ENCODE data around the gene ITGA6.

ITGA6 gene

DNA sequence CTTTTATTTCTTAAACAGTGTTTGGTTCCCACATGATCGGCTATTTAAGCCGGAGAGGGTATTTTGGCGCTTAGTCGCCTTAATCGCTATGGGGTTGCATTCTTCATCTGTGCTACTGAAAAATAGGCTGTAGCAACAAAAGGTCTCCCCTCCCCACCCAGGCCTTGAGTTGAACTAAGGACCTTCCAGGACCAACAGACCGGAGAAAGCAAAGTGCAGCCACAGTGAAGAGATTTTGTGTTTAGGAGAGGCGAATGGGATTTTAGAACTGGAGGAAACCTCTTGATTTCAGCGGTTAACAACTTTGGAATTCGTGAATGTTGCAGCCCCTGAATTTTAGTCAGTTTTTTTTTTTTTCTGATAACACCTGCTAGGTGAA lies 1.4 kb downstream of the ITGA6 start:
- TF ChIP-seq POLR2A (IDR thresholded peaks at IDR 0.05; ENCODE audit: low read length) (no peak), GATA1 (IDR thresholded peaks at IDR 0.05; ENCODE audit: low read depth, low read length) (no peak)
- DNase-seq, result no peak

GRCh38 chr2:172429301-172429968 lies 2.0 kb downstream of the ITGA6 start:
- DNase-seq, result no peak
- TF ChIP-seq GATA1 (IDR thresholded peaks at IDR 0.05; ENCODE audit: low read depth, low read length), result no peak
- TF ChIP-seq POLR2A (IDR thresholded peaks at IDR 0.05; ENCODE audit: low read length), result no peak

GRCh38 chr2:172430027-172430426 lies 2.6 kb downstream of the ITGA6 start:
- TF ChIP-seq GATA1 (IDR thresholded peaks at IDR 0.05; ENCODE audit: low read depth, low read length) (no peak), POLR2A (IDR thresholded peaks at IDR 0.05; ENCODE audit: low read length) (no peak)

DNA sequence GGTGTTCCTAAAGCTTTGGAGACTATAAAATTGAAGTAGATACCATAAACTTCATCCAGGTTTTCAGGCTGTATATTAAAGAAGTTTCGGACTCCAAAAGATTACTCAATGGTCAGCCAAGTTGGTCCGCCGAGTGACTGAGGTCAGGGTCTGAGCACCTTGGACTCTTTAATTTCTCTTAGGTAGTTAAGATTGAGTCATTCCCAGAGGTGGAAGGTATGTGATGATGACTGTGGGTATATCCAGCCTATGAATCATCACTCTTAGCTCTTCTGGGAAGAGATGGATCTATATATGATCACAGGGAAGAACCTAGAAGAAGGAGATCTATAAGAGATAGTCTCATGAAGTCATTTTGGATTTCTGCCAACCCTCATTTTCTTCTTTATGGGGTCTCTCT lies 3.3 kb downstream of the ITGA6 start:
- no peak for DNase-seq

More at GRCh38 chr2:172430027-172430426, 2.6 kb downstream of the ITGA6 start:
- no peak for DNase-seq

GRCh38 chr2:172431463-172431862 lies 4.1 kb downstream of the ITGA6 start:
- no peak for TF ChIP-seq POLR2A (IDR thresholded peaks at IDR 0.05; ENCODE audit: low read length)
- TF ChIP-seq GATA1 (IDR thresholded peaks at IDR 0.05; ENCODE audit: low read depth, low read length), result no peak
- no peak for DNase-seq

More for the DNA sequence above, 3.3 kb downstream of the ITGA6 start:
- TF ChIP-seq GATA1 (IDR thresholded peaks at IDR 0.05; ENCODE audit: low read depth, low read length) (no peak), POLR2A (IDR thresholded peaks at IDR 0.05; ENCODE audit: low read length) (no peak)

DNA sequence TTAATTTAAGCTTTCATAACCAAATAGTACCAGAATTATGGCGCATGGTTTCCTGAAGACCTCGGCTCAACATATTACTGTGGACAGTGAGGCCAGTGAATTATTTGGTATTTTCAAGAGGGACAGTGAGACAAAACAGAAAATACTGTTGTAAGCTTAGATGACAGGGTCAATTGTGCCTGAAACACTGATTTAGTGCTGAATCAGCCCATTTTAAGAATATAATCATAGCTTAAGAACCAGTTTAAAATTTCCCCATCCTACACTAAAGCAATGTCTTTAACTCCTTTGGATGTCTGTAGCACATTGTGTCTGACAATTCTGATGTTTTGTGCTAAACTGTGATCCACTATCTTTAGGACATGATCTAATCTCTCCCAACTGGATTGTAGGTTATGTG lies 4.6 kb downstream of the ITGA6 start:
- DNase-seq, result no peak
- no peak for TF ChIP-seq POLR2A (IDR thresholded peaks at IDR 0.05; ENCODE audit: low read length)
- TF ChIP-seq GATA1 (IDR thresholded peaks at IDR 0.05; ENCODE audit: low read depth, low read length), result no peak

DNA sequence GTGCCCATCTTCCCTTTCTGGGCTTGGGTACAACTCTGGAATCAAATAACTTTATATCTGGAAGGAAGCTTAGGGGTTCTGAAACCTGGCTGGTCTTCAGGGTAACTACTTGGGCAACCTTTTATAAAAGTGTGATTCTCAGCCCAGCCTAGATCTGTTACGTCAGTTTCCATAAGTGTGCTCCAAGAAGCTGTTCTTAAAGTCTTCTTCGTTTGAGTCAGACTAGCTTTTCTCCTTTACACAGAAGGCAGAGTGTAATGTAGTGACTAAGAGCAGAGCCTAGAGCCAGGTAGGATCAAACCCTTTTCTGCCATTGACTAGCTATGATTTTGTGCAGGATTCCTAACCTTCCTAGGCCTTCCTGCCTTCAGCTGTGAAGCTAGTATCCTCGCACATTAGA lies 5.8 kb downstream of the ITGA6 start:
- no peak for TF ChIP-seq POLR2A (IDR thresholded peaks at IDR 0.05; ENCODE audit: low read length)
- TF ChIP-seq GATA1 (IDR thresholded peaks at IDR 0.05; ENCODE audit: low read depth, low read length), result no peak
- no peak for DNase-seq

DNA sequence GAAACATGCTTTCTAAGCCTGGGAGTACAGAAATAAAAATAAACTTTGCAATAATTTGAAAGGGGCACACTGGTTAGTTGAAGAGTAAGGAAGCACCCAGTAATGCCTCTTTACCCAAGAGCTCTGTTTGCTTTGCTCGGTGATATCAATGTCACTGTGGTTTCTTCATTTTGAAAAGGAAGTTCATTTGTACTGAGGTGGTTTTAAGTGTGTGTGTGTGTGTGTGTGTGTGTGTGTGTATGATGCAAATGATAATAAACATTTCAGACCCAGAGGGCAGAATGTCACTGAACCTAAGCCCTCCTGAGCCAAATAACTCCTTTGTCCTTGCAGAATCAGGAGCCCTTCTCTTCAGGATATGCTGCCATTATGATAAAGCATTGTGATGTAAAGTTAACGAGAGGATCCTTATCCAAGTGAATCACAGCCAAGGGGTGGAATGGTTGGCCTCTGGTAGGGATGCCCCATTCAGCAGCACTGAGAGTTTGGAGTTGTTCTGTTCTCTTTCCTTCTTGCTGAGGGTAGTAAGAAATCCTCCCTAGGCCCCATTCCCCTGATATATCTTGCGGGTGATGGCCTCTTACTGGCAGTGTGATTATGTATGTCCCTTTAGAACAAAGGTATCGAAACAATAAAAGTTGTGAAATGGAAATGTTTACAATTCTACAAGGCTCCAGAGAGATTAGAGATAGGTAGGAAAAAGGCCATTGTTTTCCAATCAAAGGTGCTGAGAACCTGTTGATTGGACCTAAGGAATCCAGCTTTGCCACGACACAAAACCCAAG lies 7.6 kb downstream of the ITGA6 start:
- no peak for DNase-seq
- TF ChIP-seq GATA1 (IDR thresholded peaks at IDR 0.05; ENCODE audit: low read depth, low read length), result no peak
- TF ChIP-seq POLR2A (IDR thresholded peaks at IDR 0.05; ENCODE audit: low read length), result no peak

DNA sequence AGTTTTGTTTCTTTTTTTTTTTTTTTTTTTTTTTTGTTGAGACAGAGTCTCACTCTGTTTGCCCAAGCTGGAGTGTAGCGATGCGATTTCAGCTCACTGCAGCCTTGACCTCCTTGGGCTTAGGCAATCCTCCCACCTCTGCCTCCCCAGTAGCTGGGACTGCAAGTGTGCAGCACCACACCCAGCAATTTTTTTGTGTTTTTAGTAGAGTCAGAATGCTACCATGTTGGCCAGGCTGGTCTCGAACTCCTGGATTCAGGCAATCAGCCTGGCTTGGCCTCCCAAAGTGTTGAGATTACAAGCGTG lies 8.2 kb downstream of the ITGA6 start:
- TF ChIP-seq POLR2A (IDR thresholded peaks at IDR 0.05; ENCODE audit: low read length) (no peak), GATA1 (IDR thresholded peaks at IDR 0.05; ENCODE audit: low read depth, low read length) (no peak)
- DNase-seq, result no peak

DNA sequence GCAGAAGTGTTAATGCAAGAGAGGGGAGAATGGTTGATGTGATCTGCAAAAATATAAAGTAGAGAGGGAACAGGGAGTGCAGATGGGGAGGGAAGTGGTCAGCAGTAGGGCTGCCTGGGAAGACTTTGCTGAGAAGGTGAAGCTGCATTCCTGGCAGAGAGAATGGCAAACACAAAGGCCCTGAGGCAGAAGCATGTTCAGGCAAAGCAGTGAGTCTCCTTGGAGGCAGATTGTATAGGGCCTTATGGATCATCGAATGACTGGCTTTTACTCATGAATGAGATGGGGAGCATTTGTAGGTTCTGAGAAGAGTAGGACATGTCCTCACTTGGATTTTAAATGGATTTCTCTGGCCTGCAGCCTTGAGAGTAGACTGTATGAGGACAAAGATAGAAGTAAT lies 9.5 kb downstream of the ITGA6 start:
- TF ChIP-seq GATA1 (IDR thresholded peaks at IDR 0.05; ENCODE audit: low read depth, low read length), result no peak
- TF ChIP-seq POLR2A (IDR thresholded peaks at IDR 0.05; ENCODE audit: low read length), result no peak
- DNase-seq, result no peak

DNA sequence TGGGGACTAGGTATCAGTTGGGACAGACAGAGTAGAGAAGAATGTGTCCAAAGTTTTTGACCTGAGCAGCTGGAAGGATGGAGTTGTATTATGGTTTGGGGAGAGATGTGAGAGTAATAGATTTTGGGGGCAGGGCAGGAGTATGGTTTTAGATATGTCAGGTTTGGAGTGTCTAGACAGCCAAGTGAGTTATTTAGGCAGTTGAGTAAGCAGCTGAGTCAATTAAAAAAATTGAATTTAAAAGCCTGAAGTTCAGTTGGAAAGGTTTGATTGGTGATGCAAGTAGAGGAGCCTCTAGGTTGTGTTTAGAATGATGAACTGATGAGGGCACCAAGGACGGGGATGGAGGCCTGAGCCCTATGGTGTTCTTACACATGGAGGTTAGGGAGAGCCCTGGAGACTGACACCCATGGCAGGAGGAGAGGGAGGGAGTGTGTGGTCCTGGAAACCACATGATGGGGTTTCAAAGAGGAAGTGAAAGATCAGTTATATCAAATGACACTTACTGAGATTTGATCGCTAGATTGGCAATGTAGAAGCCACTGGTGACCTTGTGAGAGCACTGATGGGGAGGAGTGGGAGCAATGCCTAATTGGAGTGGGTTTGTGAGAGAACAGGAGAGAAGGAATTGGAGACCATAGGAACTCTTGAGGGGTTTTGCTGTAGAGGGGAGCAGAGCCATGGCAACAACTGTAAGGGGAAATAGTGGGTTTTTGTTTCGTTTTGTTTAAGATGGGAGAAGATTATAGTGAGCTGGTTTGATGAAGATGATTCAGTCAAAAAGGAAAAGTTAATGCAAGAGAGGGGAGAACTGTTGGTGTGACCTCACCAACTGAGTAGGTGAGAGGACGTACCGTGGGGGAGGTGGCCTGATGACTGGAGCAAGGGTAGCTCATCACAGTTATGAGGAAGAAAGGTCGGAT lies 10.3 kb downstream of the ITGA6 start:
- no peak for TF ChIP-seq POLR2A (IDR thresholded peaks at IDR 0.05; ENCODE audit: low read length)
- no peak for TF ChIP-seq GATA1 (IDR thresholded peaks at IDR 0.05; ENCODE audit: low read depth, low read length)
- DNase-seq, result no peak

GRCh38 chr2:172438741-172439508 lies 11.5 kb downstream of the ITGA6 start:
- TF ChIP-seq GATA1 (IDR thresholded peaks at IDR 0.05; ENCODE audit: low read depth, low read length) (no peak), POLR2A (IDR thresholded peaks at IDR 0.05; ENCODE audit: low read length) (no peak)
- no peak for DNase-seq

DNA sequence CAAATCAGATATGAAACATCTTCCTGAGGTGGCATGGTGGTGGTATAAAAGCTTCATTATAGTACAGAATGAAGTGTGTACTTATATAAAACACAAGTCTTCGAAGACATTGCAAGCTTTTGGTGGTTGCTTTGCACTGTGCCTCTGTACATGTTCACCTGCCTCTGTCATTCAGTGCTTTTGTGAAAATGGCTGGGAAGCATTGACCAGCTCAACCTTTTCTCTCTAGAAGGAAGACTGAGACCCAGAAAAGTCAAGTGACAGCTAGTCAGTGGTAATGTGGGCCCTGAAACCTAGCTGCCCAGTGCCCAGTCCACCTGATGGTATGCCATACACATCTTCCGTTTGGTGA lies 12.1 kb downstream of the ITGA6 start:
- TF ChIP-seq POLR2A (IDR thresholded peaks at IDR 0.05; ENCODE audit: low read length), result no peak
- TF ChIP-seq GATA1 (IDR thresholded peaks at IDR 0.05; ENCODE audit: low read depth, low read length), result no peak
- DNase-seq, result no peak

Data from erythroblast (primary cell).